Dedifferentiated amniotic fluid mesenchymal stem cell (primary cell): Measurements from ENCODE around the gene USE1.
"Not testable (repeated sequence)": the region's sequence is repeated elsewhere in the genome, so short reads cannot be mapped to it uniquely, and the experiment has no call there.

Experiments used
- DNase-seq: peaks from one replicate; pipeline ENCODE4 v3.0.0-alpha.2; 2016; ENCODE audit errors: extremely low spot score

USE1 gene

GRCh38 chr19:17215127-17215971 lies at the start of gene USE1:
Gene USE1 (plus strand): TSS chr19:17215357. CDS start chr19:17215406, 49 bp downstream.
- peak; percentile 86 for DNase-seq

GRCh38 chr19:17165715-17166114 lies 49.4 kb upstream of the USE1 start:
- DNase-seq = no peak

GRCh38 chr19:17170538-17171297 lies 44.4 kb upstream of the USE1 start:
- DNase-seq = no peak

- no peak for DNase-seq
Observed at GRCh38 chr19:17171874-17172273, 43.3 kb upstream of the USE1 start.

GRCh38 chr19:17172624-17173345 lies 42.4 kb upstream of the USE1 start:
- DNase-seq = no peak

- DNase-seq = no peak
Observed at GRCh38 chr19:17178291-17178690, 36.9 kb upstream of the USE1 start.

GRCh38 chr19:17180997-17181702 lies 34.0 kb upstream of the USE1 start:
- DNase-seq = no peak

GRCh38 chr19:17183271-17183761 lies 31.8 kb upstream of the USE1 start:
- DNase-seq = no peak

- DNase-seq = no peak
Observed at GRCh38 chr19:17183858-17184321, 31.3 kb upstream of the USE1 start.

GRCh38 chr19:17184371-17184841 lies 30.8 kb upstream of the USE1 start:
- DNase-seq = no peak

GRCh38 chr19:17185590-17185989 lies 29.6 kb upstream of the USE1 start:
- DNase-seq = no peak

- not testable (repeated sequence) for DNase-seq
Observed at GRCh38 chr19:17191736-17192135, 23.4 kb upstream of the USE1 start.

GRCh38 chr19:17192751-17193150 lies 22.4 kb upstream of the USE1 start:
- DNase-seq = no peak

GRCh38 chr19:17194608-17195007 lies 20.5 kb upstream of the USE1 start:
- DNase-seq = no peak

GRCh38 chr19:17195106-17195505 lies 20.1 kb upstream of the USE1 start:
- no peak for DNase-seq

- DNase-seq = no peak
Observed at GRCh38 chr19:17196610-17197009, 18.5 kb upstream of the USE1 start.

GRCh38 chr19:17197666-17198065 lies 17.5 kb upstream of the USE1 start:
- DNase-seq = no peak

GRCh38 chr19:17200408-17201079 lies 14.6 kb upstream of the USE1 start:
- no peak for DNase-seq

- DNase-seq = no peak
Observed at GRCh38 chr19:17202249-17202648, 12.9 kb upstream of the USE1 start.

- DNase-seq = no peak
Observed at GRCh38 chr19:17202713-17203112, 12.4 kb upstream of the USE1 start.
